H9 (cell line): ENCODE measurements around the gene FNDC7. TPM values are rescaled to one million over a fixed set of nuclear protein-coding genes. Genes with fewer than 3 reads are reported as not detected.

Experiments
- DNase-seq: peaks from one replicate; pipeline ENCODE4 v3.0.0-alpha.2; 2017
- H2AFZ ChIP-seq: one replicate; pipeline ENCODE4 v1.6.1; 2013; ENCODE audit warnings: mild to moderate bottlenecking, low read length, control low read depth, moderate library complexity
- H2AK5ac ChIP-seq: 2 replicates; pipeline ENCODE4 v1.6.1; 2013; ENCODE audit warnings: low read length, control low read depth, mixed read lengths; ENCODE audit not compliant: insufficient read length
- H2BK120ac ChIP-seq: one replicate; pipeline ENCODE4 v1.6.1; 2013; ENCODE audit warnings: low read depth, mild to moderate bottlenecking, low read length, control low read depth, inconsistent platforms; ENCODE audit not compliant: poor library complexity, severe bottlenecking
- H2BK12ac ChIP-seq: 2 replicates; pipeline ENCODE4 v1.6.1; 2013; ENCODE audit warnings: low read length, control low read depth, mixed read lengths, low read depth; ENCODE audit not compliant: insufficient read length
- H2BK15ac ChIP-seq: 2 replicates; pipeline ENCODE4 v1.6.1; 2013; ENCODE audit warnings: low read depth, low read length, control low read depth
- H2BK20ac ChIP-seq: one replicate; pipeline ENCODE4 v1.6.1; 2013; ENCODE audit warnings: low read depth, mild to moderate bottlenecking, low read length, control low read depth, inconsistent platforms; ENCODE audit not compliant: poor library complexity, severe bottlenecking
- H2BK5ac ChIP-seq: 2 replicates; pipeline ENCODE4 v1.6.1; 2013; ENCODE audit warnings: low read length, control low read depth, mixed read lengths; ENCODE audit not compliant: insufficient read length
- H3K14ac ChIP-seq: 2 replicates; pipeline ENCODE4 v1.6.1; 2013; ENCODE audit warnings: low read length, control low read depth; ENCODE audit not compliant: insufficient read depth
- H3K18ac ChIP-seq: 2 replicates; pipeline ENCODE4 v1.6.1; 2013; ENCODE audit warnings: low read depth, mild to moderate bottlenecking, mixed read lengths, low read length, control low read depth; ENCODE audit not compliant: insufficient read length
- H3K23ac ChIP-seq: 2 replicates; pipeline ENCODE4 v1.6.1; 2013; ENCODE audit warnings: low read length, control low read depth, mixed read lengths, low read depth; ENCODE audit not compliant: insufficient read length
- H3K23me2 ChIP-seq: 2 replicates; pipeline ENCODE4 v1.6.1; 2013; ENCODE audit warnings: low read depth, mild to moderate bottlenecking, mixed read lengths, low read length, control low read depth; ENCODE audit not compliant: insufficient read length, poor library complexity, severe bottlenecking
- H3K27ac ChIP-seq: 2 replicates; pipeline ENCODE4 v1.5.1; 2013; ENCODE audit warnings: low read length, control low read depth, mixed read lengths, low read depth; ENCODE audit not compliant: insufficient read length
- H3K27me3 ChIP-seq: 2 replicates; pipeline ENCODE4 v1.6.1; 2013; ENCODE audit warnings: low read length, control low read depth, inconsistent platforms; ENCODE audit not compliant: insufficient read depth
- H3K4ac ChIP-seq: 2 replicates; pipeline ENCODE4 v1.6.1; 2013; ENCODE audit warnings: low read depth, mild to moderate bottlenecking, control low read depth, inconsistent platforms, low read length, moderate library complexity
- H3K4me1 ChIP-seq: 2 replicates; pipeline ENCODE4 v1.6.1; 2013; ENCODE audit warnings: low read length, control low read depth, inconsistent platforms; ENCODE audit not compliant: insufficient read depth
- H3K4me2 ChIP-seq: 2 replicates; pipeline ENCODE4 v1.6.1; 2013; ENCODE audit warnings: low read length, control low read depth, mixed read lengths; ENCODE audit not compliant: insufficient read length, insufficient read depth
- H3K56ac ChIP-seq: 2 replicates; pipeline ENCODE4 v1.6.1; 2013; ENCODE audit warnings: low read depth, mild to moderate bottlenecking, mixed read lengths, low read length, control low read depth; ENCODE audit not compliant: insufficient read length
- H3K79me1 ChIP-seq: 2 replicates; pipeline ENCODE4 v1.6.1; 2013; ENCODE audit warnings: low read depth, mild to moderate bottlenecking, moderate library complexity, low read length, control low read depth, inconsistent platforms; ENCODE audit not compliant: insufficient read depth, poor library complexity, severe bottlenecking
- H3K79me2 ChIP-seq: 2 replicates; pipeline ENCODE4 v1.6.1; 2013; ENCODE audit warnings: low read length, control low read depth, inconsistent platforms; ENCODE audit not compliant: insufficient read depth
- H3K9ac ChIP-seq: 2 replicates; pipeline ENCODE4 v1.6.1; 2013; ENCODE audit warnings: low read length, control low read depth, mixed read lengths; ENCODE audit not compliant: insufficient read length; ENCODE audit errors: extremely low read depth
- H3K9me3 ChIP-seq: one replicate; pipeline ENCODE4 v1.6.1; 2013; ENCODE audit warnings: low read depth, low read length, inconsistent platforms; ENCODE audit not compliant: control insufficient read depth
- H3T11ph ChIP-seq: one replicate; pipeline ENCODE4 v1.6.1; 2013; ENCODE audit warnings: mild to moderate bottlenecking, low read length, control low read depth, inconsistent platforms
- H4K20me1 ChIP-seq: one replicate; pipeline ENCODE4 v1.6.1; 2013; ENCODE audit not compliant: control insufficient read depth, insufficient read length, insufficient read depth
- H4K5ac ChIP-seq: 2 replicates; pipeline ENCODE4 v1.6.1; 2013; ENCODE audit warnings: low read depth, mild to moderate bottlenecking, mixed read lengths, low read length, control low read depth; ENCODE audit not compliant: insufficient read length
- H4K8ac ChIP-seq: replicated peaks from 2 replicates; pipeline ENCODE4 v1.6.1; 2013; ENCODE audit warnings: low read length, control low read depth, mixed read lengths, low read depth; ENCODE audit not compliant: insufficient read length
- H4K91ac ChIP-seq: 2 replicates; pipeline ENCODE4 v1.6.1; 2013; ENCODE audit warnings: low read depth, mild to moderate bottlenecking, moderate library complexity, mixed read lengths, low read length, control low read depth; ENCODE audit not compliant: insufficient read length
- H3K27ac Mint-ChIP-seq, 3 experiments: 2 replicates in 2 of 3; 3 replicates in 1 of 3; pipeline ENCODE4 v1.8.0; 2020 to 2021; ENCODE audit warnings: mixed read lengths in 3 of 3, mild to moderate bottlenecking in 1 of 3, moderate library complexity in 1 of 3
- H3K27me3 Mint-ChIP-seq: 2 replicates; pipeline ENCODE4 v1.8.0; 2021; ENCODE audit warnings: low read depth, mild to moderate bottlenecking, moderate library complexity, mixed read lengths
- H3K36me3 Mint-ChIP-seq, 3 experiments: 2 replicates in 2 of 3; 3 replicates in 1 of 3; pipeline ENCODE4 v1.8.0; 2020 to 2021; ENCODE audit warnings: low read depth in 3 of 3, mixed read lengths in 3 of 3; ENCODE audit not compliant: insufficient read depth in 1 of 3
- H3K4me1 Mint-ChIP-seq, 2 experiments: 2 replicates each; pipeline ENCODE4 v1.8.0; 2020; ENCODE audit warnings: mixed read lengths in 2 of 2
- H3K4me3 Mint-ChIP-seq, 2 experiments: 2 replicates in 1 of 2; 3 replicates in 1 of 2; pipeline ENCODE4 v1.8.0; 2020 to 2021; ENCODE audit warnings: mild to moderate bottlenecking in 2 of 2, mixed read lengths in 2 of 2, moderate library complexity in 1 of 2
- H3K9me3 Mint-ChIP-seq, 2 experiments: 2 replicates in 1 of 2; 3 replicates in 1 of 2; pipeline ENCODE4 v1.8.0; 2020; ENCODE audit warnings: mild to moderate bottlenecking in 2 of 2, mixed read lengths in 2 of 2, moderate library complexity in 1 of 2
- CTCF ChIP-seq: fragments of 200-600 bp; sonication (generic); conservative IDR thresholded peaks from 3 replicates; pipeline ENCODE4 v1.8.0; 2021; ENCODE audit warnings: antibody characterized with exemption, mild to moderate bottlenecking
- WGBS: extraction: QIAGEN DNeasy Blood & Tissue Kit; methylation state at CpG from one replicate; pipeline ENCODE4 v1.1.7; 2013; ENCODE audit warnings: missing lambda C conversion rate, low lambda C conversion rate, mixed read lengths; ENCODE audit not compliant: insufficient read length; ENCODE audit errors: extremely low coverage; 5-methylcytosine and 5-hydroxymethylcytosine counted together
- total RNA-seq: library from RNA; stranded (reverse); gene quantifications from 2 replicates; pipeline ENCODE4 v1.2.1, GENCODE V29; 2021

Gene FNDC7
- total RNA-seq, 1 experiment from 2014 or later: 0.13 TPM

- Histone ChIP-seq H4K20me1 (no peaks in the 10 kb centered on the region), H2BK120ac (no peak overlapping the region), H2BK20ac (no peak overlapping the region), H2AK5ac (no peak overlapping the region), H3K4me1 (no peaks in the 10 kb centered on the region), H2BK12ac (no peak overlapping the region), H3K27me3 (no peaks in the 10 kb centered on the region), H3K14ac (no peak overlapping the region), H3K4me2 (no peak overlapping the region), H3K23ac (no peak overlapping the region), H4K8ac (no peak overlapping the region), H3K56ac (no peak overlapping the region), H2AFZ (no peak overlapping the region), H3K9me3 (peaks cover 19% of the 10 kb centered on the region), H3K27ac (no peak overlapping the region), H3T11ph (no peak overlapping the region), H3K79me2 (no peaks in the 10 kb centered on the region), H4K91ac (no peak overlapping the region), H3K9ac (no peak overlapping the region), H3K18ac (no peak overlapping the region), H4K5ac (no peak overlapping the region), H3K79me1 (no peaks in the 10 kb centered on the region), H2BK5ac (no peak overlapping the region), H2BK15ac (no peak overlapping the region), H3K4ac (no peak overlapping the region), H3K23me2 (no peaks in the 10 kb centered on the region)
- Mint-ChIP-seq H3K36me3 (peaks cover 71 to 94% (median 84%) of the 10 kb centered on the region in 3 experiments), H3K4me1 (peaks cover 0 to 4% of the 10 kb centered on the region in 2 experiments; a peak in 3 of 4 replicates), H3K9me3 (peaks cover 46 to 49% of the 10 kb centered on the region in 2 experiments), H3K27ac (no peak overlapping the region), H3K27me3 (no peaks in the 10 kb centered on the region; the same call in none of the 2 replicates), H3K4me3 (no peak overlapping the region)
- WGBS: no CpG with 5 or more reads among the region's 6 CpGs
- TF ChIP-seq CTCF: no peak
- no peak for DNase-seq
Observed at GRCh38 chr1:108785264-108785663, 72.6 kb downstream of the FNDC7 start.
